Type B pancreatic cell (in vitro differentiated cells): Measurements from ENCODE around the gene KCNA2. TPM values are rescaled to one million over a fixed set of nuclear protein-coding genes. Genes with fewer than 3 reads are reported as not detected.

Source experiments
- DNase-seq: peaks from one replicate; pipeline ENCODE4 v3.0.0; 2021; ENCODE audit warnings: mixed read lengths; ENCODE audit not compliant: unreplicated experiment; ENCODE audit errors: extremely low spot score
- H3K27ac Mint-ChIP-seq: 2 replicates; pipeline ENCODE4 v1.8.0; 2021; ENCODE audit warnings: mild to moderate bottlenecking, mixed read lengths
- H3K27me3 Mint-ChIP-seq: 2 replicates; pipeline ENCODE4 v1.8.0; 2021; ENCODE audit warnings: mixed read lengths
- H3K36me3 Mint-ChIP-seq: 2 replicates; pipeline ENCODE4 v1.8.0; 2021; ENCODE audit warnings: mixed read lengths
- H3K4me1 Mint-ChIP-seq: one replicate; pipeline ENCODE4 v1.8.0; 2021; ENCODE audit warnings: mixed read lengths; ENCODE audit not compliant: unreplicated experiment
- H3K4me3 Mint-ChIP-seq: 2 replicates; pipeline ENCODE4 v1.8.0; 2021; ENCODE audit warnings: mild to moderate bottlenecking, mixed read lengths
- H3K9me3 Mint-ChIP-seq: 2 replicates; pipeline ENCODE4 v1.8.0; 2021; ENCODE audit warnings: mixed read lengths
- CTCF ChIP-seq: fragments of 200-600 bp; sonication (generic); conservative IDR thresholded peaks from 2 replicates; pipeline ENCODE4 v1.5.0; 2021; ENCODE audit warnings: antibody characterized with exemption, mild to moderate bottlenecking
- long read RNA-seq: library from polyadenylated mRNA; unstranded; transcript quantifications from one replicate; pipeline ENCODE4 v2.0.0, GENCODE V29; 2020
- total RNA-seq: library from RNA; stranded (reverse); gene quantifications from 2 replicates; pipeline ENCODE4 v1.2.1, GENCODE V29; 2021; ENCODE audit warnings: low replicate concordance

Gene KCNA2
- 0.40 and 1.1 TPM in 2 replicates for total RNA-seq
- long read RNA-seq, result 0 reads

- peak within 1 kb of the TSS; percentile 82 for H3K4me3 Mint-ChIP-seq
- no peak for DNase-seq
- no peaks in the 10 kb centered on the region for H3K9me3 Mint-ChIP-seq
- H3K27ac Mint-ChIP-seq, result no peak within 1 kb of the TSS
- H3K36me3 Mint-ChIP-seq, result no peaks in the 10 kb centered on the region
- TF ChIP-seq CTCF, result peak; percentile 30
- peaks cover 87% of the 10 kb centered on the region for H3K27me3 Mint-ChIP-seq
- H3K4me1 Mint-ChIP-seq, result no peaks in the 10 kb centered on the region
Measured at GRCh38 chr1:110605901-110606656, at the start of gene KCNA2. TSS of gene KCNA2 (minus strand) at chr1:110606358. CDS start at chr1:110604782, 1,576 bp downstream.

GRCh38 chr1:110650609-110651008 lies 44.5 kb upstream of the KCNA2 start:
- Mint-ChIP-seq H3K27me3 (peaks cover 19% of the 10 kb centered on the region), H3K4me1 (no peaks in the 10 kb centered on the region), H3K4me3 (no peak overlapping the region), H3K36me3 (no peaks in the 10 kb centered on the region), H3K27ac (no peak overlapping the region), H3K9me3 (no peaks in the 10 kb centered on the region)
- TF ChIP-seq CTCF, result no peak
- no peak for DNase-seq

- no peaks in the 10 kb centered on the region for H3K9me3 Mint-ChIP-seq
- no peak for DNase-seq
- H3K4me1 Mint-ChIP-seq, result no peaks in the 10 kb centered on the region
- no peak for TF ChIP-seq CTCF
- no peak overlapping the region for H3K27ac Mint-ChIP-seq
- peaks cover 20% of the 10 kb centered on the region for H3K27me3 Mint-ChIP-seq
- H3K4me3 Mint-ChIP-seq, result no peak overlapping the region
- no peaks in the 10 kb centered on the region for H3K36me3 Mint-ChIP-seq
Measured at GRCh38 chr1:110648417-110648816, 42.3 kb upstream of the KCNA2 start.

GRCh38 chr1:110647254-110647891 lies 41.2 kb upstream of the KCNA2 start:
- H3K4me1 Mint-ChIP-seq, result no peaks in the 10 kb centered on the region
- no peaks in the 10 kb centered on the region for H3K9me3 Mint-ChIP-seq
- no peak for DNase-seq

More at GRCh38 chr1:110647254-110647891, 41.2 kb upstream of the KCNA2 start:
- Mint-ChIP-seq H3K27ac (no peak overlapping the region), H3K4me3 (no peak overlapping the region), H3K36me3 (no peaks in the 10 kb centered on the region), H3K27me3 (peaks cover 25% of the 10 kb centered on the region)
- no peak for TF ChIP-seq CTCF
